HT-29 (cell line): ENCODE measurements around the gene GOLGA5. TPM values are rescaled to one million over a fixed set of nuclear protein-coding genes. Genes with fewer than 3 reads are reported as not detected.
"Not testable (repeated sequence)": the region's sequence is repeated elsewhere in the genome, so short reads cannot be mapped to it uniquely, and the experiment has no call there.

ENCODE experiments used
- DNase-seq: peaks from one replicate; pipeline ENCODE4 v3.0.0-alpha.2; 2015; ENCODE audit warnings: low spot score
- total RNA-seq: library from RNA; depleted of rRNA; stranded (reverse); fragments of >200 nt; shearing (Covaris generic); gene quantifications from 2 replicates; pipeline ENCODE4 v1.2.3, GENCODE V29; 2014

Gene GOLGA5
- total RNA-seq, 1 experiment from 2014 or later, result 8.3 TPM

- not testable (repeated sequence) for DNase-seq
Measured at GRCh38 chr14:92778868-92779565, 15.1 kb upstream of the GOLGA5 start.

- no peak for DNase-seq
Measured at GRCh38 chr14:92780444-92781232, 13.5 kb upstream of the GOLGA5 start.

- no peak for DNase-seq
Measured at GRCh38 chr14:92781350-92781749, 12.8 kb upstream of the GOLGA5 start.

GRCh38 chr14:92783813-92784431, 10.2 kb upstream of the GOLGA5 start:
- DNase-seq, result peak; percentile 66

GRCh38 chr14:92785667-92786426, 8.3 kb upstream of the GOLGA5 start:
- no peak for DNase-seq

- DNase-seq, result no peak
Measured at GRCh38 chr14:92786427-92786756, 7.7 kb upstream of the GOLGA5 start.

- DNase-seq, result no peak
Measured at GRCh38 chr14:92787554-92787953, 6.6 kb upstream of the GOLGA5 start.

GRCh38 chr14:92789457-92790089, 4.5 kb upstream of the GOLGA5 start:
- DNase-seq, result no peak

GRCh38 chr14:92792885-92793284, 1.2 kb upstream of the GOLGA5 start:
- DNase-seq, result no peak

- no peak for DNase-seq
Measured at GRCh38 chr14:92794547-92794941, 439 bp downstream of the GOLGA5 start.

GRCh38 chr14:92794961-92795360, 856 bp downstream of the GOLGA5 start:
- no peak for DNase-seq

GRCh38 chr14:92797935-92798653, 4.0 kb downstream of the GOLGA5 start:
- DNase-seq, result no peak

GRCh38 chr14:92798811-92799210, 4.7 kb downstream of the GOLGA5 start:
- DNase-seq, result no peak

- no peak for DNase-seq
Measured at GRCh38 chr14:92800012-92800411, 5.9 kb downstream of the GOLGA5 start.

- no peak for DNase-seq
Measured at GRCh38 chr14:92800525-92800924, 6.4 kb downstream of the GOLGA5 start.

GRCh38 chr14:92801917-92802316, 7.8 kb downstream of the GOLGA5 start:
- no peak for DNase-seq

- no peak for DNase-seq
Measured at GRCh38 chr14:92802678-92803077, 8.6 kb downstream of the GOLGA5 start.

- DNase-seq, result no peak
Measured at GRCh38 chr14:92813201-92813600, 19.1 kb downstream of the GOLGA5 start.

- no peak for DNase-seq
Measured at GRCh38 chr14:92819011-92819597, 25.0 kb downstream of the GOLGA5 start.
